Measurements from ENCODE around the gene COL11A2.

COL11A2 gene

DNA sequence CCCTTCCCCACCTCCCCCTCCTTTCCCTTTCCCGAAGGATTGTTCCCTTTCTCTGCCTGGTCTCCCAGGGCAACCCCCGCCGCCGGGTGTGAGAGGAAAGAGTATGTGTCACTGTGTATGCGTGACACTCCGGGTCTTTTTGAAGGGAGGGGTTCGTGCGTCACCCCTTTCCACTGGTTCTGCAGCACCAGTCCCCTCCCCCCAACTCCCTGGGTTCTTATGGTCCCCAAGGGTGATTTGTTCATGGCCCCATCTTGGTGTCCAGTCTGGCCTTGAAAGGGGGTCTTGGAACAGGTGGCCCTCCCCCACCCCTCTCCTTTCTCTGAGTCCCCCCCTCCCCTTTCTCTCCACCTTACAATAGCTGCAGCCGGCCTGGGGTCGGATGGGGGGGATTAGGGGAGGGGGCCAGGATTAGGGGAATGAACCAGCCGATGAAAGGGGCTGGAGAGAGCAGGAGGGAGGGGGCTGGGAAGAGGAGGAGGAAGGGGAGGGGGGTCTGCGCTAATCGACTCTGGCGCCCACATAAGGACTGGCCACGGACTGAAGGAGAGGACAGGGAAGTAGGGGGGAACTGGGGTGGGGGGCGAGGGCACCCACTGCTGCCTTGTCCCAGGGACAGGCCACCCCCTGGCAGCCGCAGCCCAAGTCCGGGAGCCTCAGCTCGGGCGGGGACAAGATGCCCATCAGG, 14.7 kb upstream of the COL11A2 start:
- in situ Hi-C loops (cut with MboI; ENCODE audit: low sequenced_read_pairs): no loop called here

DNA sequence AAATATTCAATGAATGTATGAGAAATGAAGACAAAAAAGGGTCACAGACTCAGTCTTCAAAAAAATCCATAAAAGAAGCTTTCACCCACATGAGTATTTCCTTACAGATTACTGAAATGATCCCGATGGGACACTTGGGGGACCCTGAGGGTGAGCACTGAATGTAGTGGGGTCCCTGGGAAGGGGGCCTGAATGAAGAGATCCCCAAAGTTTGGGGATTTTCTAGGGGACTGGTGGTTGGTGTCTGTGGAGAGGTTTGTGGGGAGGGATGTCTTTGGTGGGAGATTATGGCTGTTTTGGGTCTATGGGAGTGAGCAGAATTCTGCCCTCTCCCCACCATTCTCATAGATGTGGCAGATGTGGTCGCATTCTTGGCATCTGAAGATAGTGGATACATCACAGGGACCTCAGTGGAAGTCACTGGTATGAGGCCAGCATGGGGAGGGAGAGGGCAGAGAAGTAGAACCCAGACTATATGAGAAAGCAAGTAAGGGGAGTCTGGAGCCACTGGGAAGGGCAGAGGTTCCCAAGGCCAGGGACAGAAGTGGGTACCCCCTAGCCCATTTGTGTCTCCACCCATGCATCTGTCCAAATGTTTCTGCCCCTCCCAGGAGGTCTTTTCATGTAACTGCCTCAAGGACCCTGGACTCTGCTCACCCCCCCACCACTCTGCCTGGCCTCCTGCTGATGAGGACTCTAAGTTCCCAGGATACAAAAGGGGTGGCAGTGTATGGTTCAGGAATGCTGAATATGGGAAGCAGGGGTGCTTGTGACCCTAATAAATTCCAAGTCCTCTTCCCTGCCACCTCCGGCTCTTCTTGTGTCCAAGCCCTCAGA, 14.0 kb upstream of the COL11A2 start:
- in situ Hi-C loops (cut with MboI; ENCODE audit: low sequenced_read_pairs): no loop called here

DNA sequence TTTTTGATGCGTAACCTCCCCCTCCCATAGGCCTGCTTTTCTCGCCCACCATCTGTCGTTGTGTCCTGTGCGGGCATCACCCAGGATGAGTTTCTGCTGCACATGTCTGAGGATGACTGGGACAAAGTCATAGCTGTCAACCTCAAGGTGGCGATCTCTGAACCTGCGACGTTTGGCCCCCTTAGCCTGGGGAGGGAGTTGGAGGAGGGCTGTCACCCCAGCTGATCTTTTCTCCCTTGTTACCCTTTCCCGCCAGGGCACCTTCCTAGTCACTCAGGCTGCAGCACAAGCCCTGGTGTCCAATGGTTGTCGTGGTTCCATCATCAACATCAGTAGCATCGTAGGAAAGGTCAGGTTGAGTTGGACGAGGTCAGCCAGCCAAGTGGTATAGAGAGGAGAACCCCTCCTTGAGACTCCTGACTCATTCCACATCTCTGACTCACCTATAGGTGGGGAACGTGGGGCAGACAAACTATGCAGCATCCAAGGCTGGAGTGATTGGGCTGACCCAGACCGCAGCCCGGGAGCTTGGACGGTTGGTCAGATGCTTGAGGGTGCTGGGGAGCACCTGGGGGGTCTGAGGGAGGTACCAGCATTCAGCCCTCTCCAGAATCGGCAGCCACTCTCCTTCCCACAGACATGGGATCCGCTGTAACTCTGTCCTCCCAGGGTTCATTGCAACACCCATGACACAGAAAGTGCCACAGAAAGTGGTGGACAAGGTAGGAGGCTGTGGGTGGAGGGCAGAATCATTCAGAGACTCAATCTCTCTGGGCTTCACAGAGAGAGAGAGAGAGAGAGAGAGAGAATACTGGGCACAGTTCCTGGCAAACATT, 13.1 kb upstream of the COL11A2 start:
- in situ Hi-C loops (cut with MboI; ENCODE audit: low sequenced_read_pairs): no loop called here

DNA sequence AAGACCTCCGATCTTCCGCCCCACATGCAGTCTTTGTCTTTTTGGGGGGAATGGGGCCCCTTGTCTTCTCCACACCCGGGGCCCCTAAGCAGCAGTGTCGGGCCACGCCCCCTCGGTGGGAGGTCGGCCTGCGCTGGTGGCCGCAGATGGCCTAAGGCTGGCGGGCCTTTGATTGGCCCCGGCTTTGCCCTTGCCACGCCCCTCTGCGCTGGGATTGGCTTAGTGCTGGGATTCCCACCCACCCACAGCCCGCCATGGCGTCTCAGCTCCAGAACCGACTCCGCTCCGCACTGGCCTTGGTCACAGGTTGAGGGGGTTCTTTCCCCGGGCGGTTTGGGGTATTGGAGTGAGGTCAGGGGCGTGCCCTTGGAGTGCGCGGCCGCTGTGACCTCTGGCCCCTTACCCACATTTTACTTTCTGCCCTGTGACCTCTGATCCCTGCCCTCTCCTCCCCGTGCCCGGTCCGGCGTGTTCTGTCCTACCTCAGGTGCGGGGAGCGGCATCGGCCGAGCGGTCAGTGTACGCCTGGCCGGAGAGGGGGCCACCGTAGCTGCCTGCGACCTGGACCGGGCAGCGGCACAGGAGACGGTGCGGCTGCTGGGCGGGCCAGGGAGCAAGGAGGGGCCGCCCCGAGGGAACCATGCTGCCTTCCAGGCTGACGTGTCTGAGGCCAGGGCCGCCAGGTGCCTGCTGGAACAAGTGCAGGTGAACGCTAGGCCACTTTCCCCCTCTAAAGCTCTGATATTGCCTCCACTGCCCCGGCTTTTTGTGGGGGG, 12.3 kb upstream of the COL11A2 start, which contains the start of gene HSD17B8:
HSD17B8 (plus strand) TSS at position 241 of the 776 bp plus-strand sequence; CDS start at position 255, 14 bp downstream.
- in situ Hi-C loops (cut with MboI; ENCODE audit: low sequenced_read_pairs): no loop called here

DNA sequence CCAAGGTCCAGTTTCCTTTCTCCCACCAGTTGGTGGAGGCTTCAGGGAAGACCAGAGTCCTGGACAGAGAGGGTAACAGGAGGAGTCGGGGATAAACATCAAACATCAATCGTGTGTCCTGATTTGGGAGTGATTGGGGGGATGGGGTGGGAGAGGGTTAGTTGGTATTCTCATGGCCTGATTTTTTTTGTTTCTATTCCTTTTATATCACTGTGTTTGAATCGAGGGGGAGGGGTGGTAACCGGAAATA, 11.8 kb upstream of the COL11A2 start:
- in situ Hi-C loops (cut with MboI; ENCODE audit: low sequenced_read_pairs): no loop called here

DNA sequence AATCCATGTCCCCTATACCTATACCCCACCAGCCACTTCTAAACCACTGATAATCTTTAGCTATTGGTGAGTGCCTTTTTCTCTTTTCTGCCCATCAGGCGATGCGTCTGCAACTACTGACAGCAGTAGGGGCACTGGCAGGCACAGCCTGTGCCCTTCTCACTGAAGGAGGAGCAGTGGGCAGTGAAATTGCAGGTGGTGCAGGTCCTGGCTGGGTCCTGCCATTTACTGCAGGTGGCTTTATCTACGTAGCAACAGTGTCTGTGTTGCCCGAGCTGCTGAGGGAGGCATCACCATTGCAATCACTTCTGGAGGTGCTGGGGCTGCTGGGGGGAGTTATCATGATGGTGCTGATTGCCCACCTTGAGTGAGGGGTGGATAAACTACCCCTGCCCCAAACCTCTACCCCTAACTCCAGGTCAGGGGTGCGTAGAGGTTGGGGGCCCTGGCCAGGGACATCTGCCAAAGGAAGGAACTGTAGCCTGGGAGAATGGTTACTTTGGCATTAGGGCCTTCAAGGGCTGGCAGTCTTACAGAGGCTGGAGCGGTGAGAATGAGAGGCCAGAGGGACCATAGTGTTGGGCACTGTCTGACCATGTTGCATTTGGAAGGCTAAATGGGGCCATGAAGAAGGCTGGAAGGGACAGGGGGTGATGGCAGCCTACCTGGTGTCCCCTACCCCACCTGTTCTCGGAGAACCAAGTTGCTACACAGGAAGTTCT, 11.3 kb upstream of the COL11A2 start:
- in situ Hi-C loops (cut with MboI; ENCODE audit: low sequenced_read_pairs): no loop called here

DNA sequence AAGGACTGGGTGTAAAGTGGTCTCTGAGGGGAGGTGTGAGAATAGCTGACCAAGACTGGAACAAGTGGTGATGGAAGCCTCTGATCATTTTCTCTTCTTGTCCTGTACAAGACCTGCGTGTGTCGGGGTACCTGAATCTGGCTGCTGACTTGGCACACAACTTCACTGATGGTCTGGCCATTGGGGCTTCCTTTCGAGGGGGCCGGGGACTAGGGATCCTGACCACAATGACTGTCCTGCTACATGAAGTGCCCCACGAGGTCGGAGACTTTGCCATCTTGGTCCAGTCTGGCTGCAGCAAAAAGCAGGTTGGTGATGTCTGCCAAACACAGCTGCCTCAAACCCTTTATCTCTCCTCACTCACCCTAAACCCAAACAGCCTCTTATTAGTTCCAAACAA, 10.5 kb upstream of the COL11A2 start:
- in situ Hi-C loops (cut with MboI; ENCODE audit: low sequenced_read_pairs): no loop called here

DNA sequence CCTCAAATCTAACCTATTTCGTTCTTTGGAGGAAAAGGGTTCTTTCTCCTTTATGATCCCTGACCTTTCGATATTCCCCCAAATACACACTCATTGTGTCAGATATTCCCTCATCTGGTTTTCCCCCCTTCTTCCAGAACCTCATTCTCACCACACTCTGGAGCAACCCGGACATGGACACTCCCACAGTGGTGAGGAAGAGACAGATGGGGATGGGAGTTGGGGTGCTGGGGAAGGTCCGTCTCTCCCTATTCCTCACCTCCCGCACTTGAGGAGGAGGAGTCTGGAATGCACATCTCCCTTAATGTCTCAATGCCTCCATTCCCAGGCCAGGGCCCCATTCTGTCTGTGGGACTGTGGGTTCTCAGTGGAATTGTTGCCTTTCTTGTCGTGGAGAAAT, 9.7 kb upstream of the COL11A2 start:
- in situ Hi-C loops (cut with MboI; ENCODE audit: low sequenced_read_pairs): no loop called here

DNA sequence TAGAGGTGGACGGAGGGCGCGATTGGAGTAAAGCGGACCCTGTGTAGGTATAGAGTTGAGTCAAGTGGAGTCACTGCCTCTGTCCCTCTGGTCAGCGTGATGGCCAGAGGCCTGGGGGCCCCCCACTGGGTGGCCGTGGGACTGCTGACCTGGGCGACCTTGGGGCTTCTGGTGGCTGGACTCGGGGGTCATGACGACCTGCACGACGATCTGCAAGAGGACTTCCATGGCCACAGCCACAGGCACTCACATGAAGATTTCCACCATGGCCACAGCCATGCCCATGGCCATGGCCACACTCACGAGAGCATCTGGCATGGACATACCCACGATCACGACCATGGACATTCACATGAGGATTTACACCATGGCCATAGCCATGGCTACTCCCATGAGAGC, 8.9 kb upstream of the COL11A2 start:
- in situ Hi-C loops (cut with MboI; ENCODE audit: low sequenced_read_pairs): no loop called here

DNA sequence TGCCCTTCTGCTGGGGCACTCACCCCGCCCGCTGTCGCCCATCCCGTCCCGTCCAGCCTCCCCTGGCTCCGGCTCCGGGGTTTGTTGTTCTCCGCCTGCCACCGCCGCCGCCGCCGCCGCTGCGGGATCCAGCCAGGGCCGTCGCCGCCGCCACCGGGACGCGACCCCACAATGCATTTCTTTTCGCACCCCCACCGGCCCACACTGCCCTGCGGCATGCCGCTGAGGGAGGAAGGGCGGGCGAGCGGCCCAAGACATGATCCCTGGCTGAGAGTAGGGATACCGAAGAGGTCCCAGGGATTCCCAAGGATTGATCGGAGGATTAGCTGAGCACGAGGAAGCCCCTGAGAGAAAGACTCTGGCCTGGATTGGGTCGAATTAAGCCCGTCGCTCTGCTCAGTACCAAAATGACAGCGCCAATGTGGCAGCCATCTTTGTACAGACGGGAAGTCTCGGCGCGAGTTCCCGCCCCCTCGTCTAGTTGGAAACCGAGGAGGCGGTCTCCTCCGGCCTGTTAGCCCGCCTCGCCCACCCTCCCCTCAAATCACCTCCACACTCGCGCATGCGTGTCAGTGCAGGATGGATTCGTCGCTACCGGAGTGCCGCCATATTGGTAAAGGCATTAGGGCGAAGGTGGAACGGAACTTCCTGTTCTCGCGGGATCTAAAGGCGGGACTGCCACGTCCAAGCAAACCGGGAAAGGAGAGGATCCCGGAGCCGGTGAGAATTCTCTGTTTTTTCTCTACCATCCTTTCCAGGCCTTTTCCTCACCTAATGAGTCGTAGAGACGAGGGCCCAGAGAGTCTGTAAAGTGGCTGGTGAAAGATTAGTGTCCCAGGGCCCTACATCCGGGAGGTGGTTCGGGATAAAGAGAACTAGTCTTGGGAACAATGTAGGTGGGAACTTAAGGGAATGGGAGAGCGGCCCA, 8.2 kb upstream of the COL11A2 start, which contains the start of the genes RXRB and SLC39A7:
RXRB (minus strand) TSS at position 447 of the 928 bp plus-strand sequence; CDS start at position 258, 189 bp downstream.
SLC39A7 (plus strand) TSS at position 649 of the 928 bp plus-strand sequence. CDS start 379 bp downstream, outside the sequence.
- in situ Hi-C loops (cut with MboI; ENCODE audit: low sequenced_read_pairs): no loop called here

DNA sequence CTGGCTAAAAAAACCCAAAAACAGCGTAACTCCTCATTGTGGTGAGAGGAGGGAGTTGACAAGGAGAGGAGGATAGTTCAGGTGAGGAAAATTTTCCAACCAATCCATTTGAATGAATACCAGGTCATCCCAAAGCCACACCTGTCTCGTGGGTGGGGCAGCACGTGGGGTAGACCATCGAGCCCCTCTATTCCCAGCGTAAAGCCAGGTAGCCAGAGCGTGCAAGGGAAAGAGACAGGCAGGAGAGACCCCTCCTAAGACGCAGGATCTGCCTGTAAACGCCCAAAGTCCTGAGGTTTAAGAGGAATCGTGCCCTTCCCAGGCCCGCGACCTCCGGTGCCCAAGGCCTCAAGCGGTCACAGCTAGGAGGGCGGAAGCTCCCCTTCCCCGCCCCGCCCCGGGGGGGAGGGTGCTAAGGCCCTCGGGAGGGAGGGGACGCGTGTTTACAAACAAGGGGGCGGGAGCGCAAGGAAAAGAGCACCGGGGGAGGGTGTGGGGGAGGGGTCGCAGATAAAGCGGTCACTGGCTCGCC, 7.5 kb upstream of the COL11A2 start:
- in situ Hi-C loops (cut with MboI; ENCODE audit: low sequenced_read_pairs): no loop called here

DNA sequence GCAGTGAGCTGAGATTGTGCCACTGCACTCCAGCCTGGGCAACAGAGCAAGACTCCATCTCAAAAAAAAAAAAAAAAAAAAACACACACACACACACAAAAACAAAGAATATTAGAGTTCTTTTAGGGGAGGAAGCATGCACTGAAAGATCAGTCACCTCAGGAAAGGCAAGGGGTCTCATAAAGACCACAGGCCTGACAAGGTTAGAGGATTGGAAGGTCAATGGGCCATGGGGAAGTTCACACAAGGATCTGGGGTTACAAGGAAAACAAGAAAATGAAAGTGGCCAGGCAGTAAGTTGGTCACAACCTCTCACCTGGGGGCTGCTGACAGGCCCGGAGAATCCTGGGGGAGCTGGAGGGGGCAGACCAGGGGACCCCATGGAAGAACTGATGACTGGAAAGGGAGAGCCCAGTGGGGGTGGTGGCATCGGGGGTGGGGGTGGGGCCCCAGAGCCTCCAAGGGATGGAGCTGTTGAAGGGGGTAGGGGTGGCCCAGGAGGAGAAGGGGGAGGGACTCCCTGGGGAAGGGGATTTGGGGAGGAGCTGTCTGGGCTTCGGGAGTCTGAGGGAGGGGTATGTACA, 6.7 kb upstream of the COL11A2 start:
- in situ Hi-C loops (cut with MboI; ENCODE audit: low sequenced_read_pairs): no loop called here

DNA sequence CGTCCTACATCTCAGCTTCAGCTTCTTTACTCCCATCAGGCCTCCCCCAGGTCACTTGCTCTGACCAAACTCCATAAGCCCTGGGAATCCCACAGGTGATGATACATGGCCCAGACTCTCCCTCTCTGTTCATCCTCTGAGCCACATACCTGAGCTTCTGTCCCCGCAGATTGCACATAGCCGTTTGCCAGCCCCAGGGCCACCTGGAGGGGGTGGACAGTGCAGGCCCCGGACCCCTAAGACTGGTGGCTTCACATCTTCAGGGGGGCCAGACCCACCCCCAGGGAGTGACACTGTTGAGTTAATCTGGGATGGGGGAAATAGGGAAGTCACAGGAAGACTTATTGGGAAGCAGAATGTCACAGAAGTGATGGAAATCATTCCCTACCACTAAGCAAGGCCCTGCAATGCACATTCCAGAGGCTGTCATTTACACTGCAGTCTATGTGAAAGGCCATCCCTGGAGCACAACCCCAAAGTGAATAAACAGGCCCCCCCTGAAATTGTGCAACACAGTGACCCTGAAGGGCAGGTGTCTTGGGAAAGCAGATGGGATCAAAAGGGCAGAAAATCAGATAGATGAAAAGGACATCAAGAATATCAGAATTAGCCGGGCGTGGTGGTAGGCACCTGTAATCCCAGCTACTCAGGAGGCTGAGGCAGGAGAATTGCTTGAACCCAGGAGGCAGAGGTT, 6.0 kb upstream of the COL11A2 start:
- in situ Hi-C loops (cut with MboI; ENCODE audit: low sequenced_read_pairs): no loop called here

DNA sequence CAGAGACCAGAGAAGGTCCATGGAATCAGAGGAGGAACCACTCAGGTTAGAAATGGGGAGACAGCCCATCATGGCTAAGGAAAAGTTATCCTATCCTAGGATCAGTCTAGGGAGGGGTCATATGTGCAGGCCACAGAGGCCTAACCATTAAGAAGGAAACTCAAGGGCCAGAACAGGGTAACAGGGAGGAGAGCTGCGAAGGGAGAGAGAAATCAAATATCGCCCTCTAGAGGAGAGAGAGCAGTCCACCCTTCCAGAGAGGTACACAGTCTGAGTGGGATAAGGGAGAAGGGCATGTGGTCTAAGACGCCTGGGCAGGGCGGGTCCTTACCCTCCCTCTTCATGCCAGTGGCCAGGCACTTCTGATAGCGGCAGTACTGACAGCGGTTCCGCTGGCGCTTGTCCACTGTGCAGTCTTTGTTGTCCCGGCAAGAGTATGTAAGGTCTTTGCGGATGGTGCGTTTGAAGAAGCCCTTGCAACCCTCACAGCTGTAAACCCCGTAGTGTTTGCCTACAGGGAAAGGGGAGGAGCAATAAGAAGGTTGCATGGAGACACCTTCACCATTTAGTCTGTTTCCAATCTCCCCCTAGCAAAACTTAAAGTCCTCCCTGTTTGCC, 5.3 kb upstream of the COL11A2 start:
- in situ Hi-C loops (cut with MboI; ENCODE audit: low sequenced_read_pairs): no loop called here

DNA sequence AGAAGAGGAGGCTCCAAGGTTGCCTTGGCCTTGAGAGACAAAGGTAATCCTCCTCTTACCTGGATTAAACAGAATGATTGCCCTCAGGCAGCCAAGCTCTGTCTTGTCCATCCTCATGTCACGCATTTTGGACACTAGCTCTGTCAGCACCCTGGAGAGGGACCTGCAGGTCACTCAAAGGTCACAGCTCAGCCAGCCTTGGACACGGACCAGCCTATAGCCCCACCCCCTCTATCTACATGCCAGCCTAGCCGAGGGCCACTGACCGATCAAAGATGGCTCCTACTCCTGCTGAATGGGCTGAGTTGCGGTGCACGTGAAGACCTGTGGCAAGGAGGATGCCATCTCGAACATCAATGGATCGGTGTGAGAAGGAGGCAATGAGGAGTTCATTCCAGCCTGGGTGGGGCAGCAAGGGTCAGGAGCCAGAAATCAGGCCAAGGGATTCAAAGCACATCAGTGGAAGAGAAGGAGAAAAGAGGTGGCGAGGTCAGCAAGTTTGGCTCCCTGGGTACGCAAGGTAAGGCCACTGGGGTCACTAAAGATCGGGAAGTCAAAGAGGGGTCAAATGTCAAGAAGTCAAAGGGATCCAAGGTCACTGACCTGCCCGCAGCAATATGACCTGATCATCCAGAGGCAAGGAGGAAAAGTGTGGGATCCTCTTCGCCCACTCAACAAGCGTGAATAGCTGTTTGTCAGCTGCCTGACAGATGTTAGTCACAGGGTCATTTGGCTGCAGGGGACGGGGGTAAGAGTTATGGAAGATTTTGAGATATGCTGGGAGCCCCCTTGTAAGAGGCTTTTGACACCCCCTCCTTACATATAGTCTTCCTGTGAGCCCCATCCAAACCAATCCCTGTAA, 3.3 kb upstream of the COL11A2 start:
- in situ Hi-C loops (cut with MboI; ENCODE audit: low sequenced_read_pairs): no loop called here

DNA sequence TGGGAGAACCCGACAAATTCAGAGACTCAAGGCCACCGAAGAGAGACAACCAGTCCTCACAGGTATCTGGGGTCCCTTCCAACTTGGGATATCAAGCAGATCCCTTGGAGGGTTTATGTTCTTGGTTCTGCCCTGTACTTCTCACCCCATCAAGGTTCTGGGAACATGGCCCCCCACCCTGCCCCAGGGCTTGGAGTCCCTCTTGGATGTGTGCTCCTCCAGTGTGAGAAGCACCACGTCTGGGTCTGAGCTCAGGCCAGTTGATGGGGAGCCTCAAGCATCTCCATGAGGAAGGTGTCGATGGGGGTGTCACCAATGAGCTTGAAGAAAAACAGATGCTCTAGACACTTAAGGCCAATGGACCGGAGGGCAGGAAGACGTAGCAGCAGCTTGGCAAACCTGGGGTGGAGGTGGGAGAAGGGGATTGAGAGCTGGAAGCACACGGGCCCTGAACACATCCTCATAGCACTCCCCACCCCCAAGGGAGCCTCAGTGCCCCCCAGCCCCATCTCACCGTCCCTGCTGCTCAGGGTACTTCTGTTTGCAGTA, 2.2 kb upstream of the COL11A2 start:
- in situ Hi-C loops (cut with MboI; ENCODE audit: low sequenced_read_pairs): no loop called here

Data from HL-60/S4 treated with retinoic acid at 250 ng/mL for 4 days and 3 days (cell line).